Measurements from ENCODE around the gene CCDC106.
A peak's percentile ranks its signal among the peaks of the same experiment; 100 is the strongest.

The CCDC106 gene

DNA sequence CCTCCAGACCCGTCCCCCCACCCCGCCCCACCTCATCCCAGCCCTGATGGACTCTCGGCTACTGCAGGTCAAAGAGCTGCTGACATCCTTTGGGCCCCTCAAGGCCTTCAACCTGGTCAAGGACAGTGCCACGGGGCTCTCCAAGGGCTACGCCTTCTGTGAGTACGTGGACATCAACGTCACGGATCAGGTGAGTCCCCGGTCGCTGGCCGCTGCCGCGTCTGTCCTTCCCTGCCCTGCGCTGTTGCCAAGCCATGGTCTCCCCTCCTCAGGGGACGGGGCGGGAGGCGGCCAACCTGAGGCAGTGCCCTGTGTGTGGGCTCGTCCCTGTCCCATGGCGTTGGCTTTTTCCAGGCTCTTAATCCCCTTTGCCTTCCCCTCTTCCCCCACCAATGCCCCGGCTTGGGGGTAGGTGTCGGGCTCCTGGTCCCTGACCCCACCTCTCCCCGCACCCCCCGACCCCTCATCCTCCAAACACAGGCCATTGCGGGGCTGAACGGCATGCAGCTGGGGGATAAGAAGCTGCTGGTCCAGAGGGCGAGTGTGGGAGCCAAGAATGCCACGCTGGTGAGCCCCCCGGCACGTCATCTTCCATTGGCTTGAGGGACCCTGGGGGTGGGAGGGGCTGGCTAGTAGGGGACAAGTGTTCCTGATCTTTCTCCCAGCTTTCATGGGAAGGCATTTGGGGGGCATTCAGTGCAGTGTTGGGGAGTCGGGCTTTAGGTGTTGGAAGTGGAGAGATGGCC is 20.8 kb downstream of the CCDC106 start:
- no peak for DNase-seq (ENCODE audit: low read depth, low spot score)

DNA sequence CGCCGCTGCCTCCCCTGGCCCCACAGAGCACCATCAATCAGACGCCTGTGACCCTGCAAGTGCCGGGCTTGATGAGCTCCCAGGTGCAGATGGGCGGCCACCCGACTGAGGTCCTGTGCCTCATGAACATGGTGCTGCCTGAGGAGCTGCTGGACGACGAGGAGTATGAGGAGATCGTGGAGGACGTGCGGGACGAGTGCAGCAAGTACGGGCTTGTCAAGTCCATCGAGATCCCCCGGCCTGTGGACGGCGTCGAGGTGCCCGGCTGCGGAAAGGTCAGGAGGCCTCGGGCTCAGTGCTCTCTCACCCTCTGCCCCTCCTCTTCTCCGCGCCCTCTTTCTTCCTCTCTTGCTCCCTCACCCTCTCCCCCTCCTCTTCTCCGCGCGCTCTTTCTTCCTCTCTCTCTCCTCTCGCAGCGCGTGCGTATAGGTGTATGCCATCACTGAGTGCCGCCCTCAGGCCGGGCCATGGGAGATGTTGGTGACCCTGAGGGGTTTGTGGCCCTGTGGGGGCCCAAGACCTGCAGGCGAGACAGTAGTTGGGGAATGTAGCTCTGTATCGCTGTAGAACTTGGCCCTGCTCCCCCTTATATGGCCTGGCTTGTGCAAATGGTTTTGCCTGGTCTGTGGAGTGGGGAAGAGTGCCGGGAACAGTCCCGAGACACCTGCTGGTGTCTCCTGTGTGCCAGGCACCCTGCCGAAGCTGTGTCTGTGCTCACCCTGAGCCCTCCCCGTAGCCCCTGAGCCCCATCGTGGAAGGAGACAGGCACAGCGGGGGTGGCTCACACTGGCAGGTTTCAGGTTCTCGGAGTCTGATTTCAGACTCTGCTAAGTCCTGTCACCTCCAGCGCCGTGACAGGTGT is 21.6 kb downstream of the CCDC106 start:
- DNase-seq (ENCODE audit: low read depth, low spot score) = no peak

DNA sequence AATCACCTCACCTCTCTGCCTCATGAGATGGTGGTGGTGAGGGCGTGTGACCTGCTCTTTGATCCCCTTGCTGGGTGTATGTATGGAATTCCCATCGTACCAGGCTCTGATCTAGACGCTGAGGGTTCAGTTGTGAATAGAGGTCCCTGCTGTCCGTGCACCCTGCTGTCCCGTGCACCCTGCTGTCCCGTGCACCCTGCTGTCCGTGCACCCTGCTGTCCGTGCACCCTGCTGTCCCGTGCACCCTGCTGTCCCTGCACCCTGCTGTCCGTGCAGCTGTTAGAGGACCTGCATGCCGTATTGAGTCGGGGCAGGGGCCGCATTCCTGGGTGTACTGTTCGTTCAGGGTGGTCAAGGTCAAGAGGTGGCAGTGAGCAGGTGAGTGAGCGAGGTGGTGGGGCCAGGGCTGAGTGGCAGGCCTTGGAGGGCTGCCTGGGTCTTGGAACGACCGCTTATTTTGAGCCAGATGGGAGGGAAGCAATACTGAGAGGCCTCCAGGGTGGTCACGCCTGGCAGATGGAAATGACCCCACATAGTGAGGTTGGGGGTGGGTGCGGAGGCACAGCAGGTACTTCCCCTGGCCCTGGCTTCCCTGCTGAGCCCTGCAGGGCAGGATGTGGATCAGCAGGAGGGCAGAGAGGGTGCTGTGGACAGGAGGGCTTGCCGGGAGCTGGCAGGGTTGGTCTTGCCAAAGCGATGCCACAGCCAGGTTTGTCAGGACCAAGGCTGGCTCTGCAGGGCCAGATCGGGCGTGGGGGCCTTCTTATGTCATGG is 22.5 kb downstream of the CCDC106 start:
- no peak for DNase-seq (ENCODE audit: low read depth, low spot score)

DNA sequence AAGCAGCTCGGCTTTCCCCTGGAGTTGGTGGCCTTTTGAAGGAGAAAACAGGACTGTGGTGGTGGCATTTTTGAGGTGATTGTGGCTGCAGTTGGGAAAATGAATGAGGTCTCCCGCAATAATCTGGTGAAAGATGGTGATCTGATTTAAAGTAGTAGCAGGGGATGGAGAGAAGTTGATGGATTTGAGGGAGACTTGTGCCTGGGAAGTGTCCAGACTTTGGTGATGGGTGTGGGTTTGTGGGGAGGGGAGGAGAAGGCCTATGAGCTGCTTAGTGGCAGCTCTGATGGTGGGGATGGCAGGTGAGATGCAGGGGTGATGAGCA is 23.0 kb downstream of the CCDC106 start:
- DNase-seq (ENCODE audit: low read depth, low spot score) = no peak

DNA sequence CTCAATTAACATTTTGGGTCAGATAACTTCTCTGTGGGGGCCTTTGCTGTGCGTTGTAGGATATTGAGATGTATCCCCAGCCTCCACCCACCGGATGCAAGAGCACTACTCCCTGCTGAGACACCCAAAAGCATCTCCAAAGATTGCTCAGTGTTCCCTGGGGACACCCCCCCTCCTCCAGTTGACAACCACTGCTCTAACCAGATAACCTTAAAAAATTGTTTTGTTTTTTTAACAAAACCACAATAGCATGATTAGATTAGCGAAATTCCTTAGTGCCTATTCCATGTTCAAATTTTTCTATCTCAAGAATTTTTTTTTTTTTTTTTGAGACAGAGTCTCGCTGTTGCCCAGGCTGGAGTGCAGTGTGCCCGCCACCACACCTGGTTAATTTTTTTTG is 24.4 kb downstream of the CCDC106 start:
- no peak for DNase-seq (ENCODE audit: low read depth, low spot score)

DNA sequence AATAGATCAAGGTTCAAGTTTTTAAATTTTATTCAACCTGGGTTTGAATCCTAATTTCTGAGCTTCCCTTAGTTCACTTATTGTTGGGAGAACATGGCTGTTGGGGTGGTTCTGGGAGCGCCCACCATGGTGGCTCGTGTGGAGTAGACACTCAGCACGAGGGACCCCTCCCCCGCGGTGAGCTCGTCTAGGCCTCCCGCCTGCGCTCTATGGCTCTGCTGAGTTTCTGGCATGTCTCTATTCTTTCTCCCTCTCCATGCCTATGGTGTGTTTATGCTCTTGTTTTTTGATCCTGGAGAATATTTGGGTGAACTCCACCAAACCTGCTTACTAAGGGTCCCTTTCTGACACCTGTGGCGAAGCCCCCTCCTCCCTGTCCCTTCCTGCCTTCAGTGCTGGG is 25.5 kb downstream of the CCDC106 start:
- DNase-seq (ENCODE audit: low read depth, low spot score) = no peak

DNA sequence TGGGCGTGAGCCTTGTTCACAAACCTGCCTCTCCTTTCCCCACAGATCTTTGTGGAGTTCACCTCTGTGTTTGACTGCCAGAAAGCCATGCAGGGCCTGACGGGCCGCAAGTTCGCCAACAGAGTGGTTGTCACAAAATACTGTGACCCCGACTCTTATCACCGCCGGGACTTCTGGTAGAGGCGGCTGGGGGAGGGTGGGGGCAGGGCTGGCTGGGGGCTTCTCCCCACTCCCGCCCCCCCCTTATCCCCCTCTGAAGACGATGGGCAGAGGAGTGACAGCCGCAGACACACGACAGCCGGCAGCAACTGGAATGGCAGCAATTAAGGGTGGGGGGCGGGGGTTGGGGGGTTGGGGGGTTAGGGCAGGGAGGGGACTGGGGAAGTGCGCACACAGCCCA is 25.9 kb downstream of the CCDC106 start:
- no peak for DNase-seq (ENCODE audit: low read depth, low spot score)

DNA sequence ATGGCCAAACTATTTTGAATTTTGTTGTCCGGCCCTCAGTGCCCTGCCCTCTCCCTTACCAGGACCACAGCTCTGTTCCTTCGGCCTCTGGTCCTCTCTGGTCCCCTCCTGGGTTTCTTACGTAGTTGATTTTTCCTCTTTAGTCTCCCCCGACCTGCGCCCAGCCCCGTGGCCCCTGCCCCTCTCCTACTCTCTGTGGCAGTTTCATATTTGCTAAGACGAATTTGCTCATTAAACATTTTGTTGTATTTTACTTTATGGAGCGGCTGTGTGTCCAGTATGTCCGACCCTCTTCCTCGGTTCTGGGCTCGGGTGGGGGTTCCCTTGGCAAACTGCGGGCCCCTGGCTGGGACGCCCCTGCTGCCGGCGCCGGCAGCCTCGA is 26.4 kb downstream of the CCDC106 start:
- peak; percentile 25 for DNase-seq (ENCODE audit: low read depth, low spot score)

DNA sequence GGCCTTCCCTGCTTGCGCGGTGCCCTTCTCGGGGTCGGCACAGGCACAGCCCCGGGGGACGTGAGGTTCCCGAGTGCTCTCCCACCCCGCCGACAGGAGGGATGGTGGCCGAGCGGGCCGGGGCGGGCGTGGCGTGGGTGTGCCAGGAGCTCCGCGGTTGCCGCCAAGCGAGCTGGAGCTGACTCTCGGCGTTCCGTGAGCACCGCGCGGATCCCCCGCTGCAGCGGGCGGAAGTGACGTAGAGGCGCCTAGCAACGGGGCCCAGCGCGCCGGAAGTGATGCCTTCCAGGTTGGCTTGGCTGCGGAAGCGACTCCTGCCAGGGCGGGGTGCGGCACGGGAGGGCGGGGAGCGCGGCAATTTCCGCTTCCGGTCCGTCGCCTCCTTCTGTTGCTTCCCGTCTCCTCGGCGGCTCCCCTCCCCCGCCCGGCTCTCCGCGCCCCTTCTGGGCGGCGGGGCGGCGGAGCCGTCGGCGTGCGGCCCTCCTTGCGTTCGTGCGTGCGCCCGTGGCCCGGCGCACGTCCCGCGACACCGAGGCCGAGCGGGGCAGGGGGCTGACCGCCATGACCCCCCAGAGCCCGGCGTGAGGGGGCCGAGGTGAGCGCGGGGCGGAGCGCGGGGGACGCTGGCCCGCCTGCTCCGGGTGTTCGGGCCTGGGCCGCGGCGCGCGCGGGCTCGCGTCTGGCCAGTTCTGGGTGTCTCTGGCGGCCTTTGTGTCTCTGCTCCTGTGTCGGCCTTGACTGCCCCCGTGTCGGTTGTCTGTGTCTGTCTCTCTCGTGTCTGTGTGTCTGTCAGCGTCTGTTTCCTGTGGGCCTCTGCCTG is 27.0 kb downstream of the CCDC106 start, which contains the start of gene EPN1:
Gene EPN1 (plus strand): TSS at position 386 of the 820 bp plus-strand sequence. CDS start 3,402 bp downstream, outside the sequence.
- DNase-seq (ENCODE audit: low read depth, low spot score) = peak; percentile 98

DNA sequence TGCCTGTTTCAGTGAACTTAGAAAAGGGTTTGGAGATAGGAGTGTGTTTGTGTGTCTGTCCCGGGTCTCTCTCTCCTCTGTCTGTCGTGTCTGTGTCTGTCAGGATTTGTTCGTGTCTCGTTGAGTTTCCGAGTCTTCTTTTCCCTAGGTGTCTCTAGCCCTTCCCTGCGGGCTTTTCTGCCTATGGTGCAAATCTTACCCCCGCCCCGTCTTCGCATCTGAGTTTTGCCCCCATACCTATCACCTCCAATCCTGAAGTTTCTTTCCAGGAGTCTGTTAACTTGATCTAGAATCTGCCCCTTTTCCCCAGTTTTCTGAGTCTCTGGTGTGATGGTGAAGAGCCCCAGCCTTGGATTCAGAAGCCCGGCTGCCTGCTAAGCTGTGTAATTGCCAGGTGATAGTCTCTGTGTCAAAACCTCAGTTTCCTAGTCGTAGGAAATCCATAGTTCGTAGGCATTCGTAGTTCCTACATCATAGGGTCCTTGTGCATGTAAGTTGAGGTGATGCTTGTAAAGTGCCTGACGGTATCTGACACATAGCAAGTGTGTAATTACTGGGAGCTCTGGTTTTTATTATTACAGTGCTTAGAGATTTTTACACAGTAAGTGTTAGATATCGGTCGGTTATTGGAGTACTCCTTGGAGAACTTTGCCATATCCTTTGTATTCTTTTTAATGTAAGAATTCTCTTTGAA is 27.8 kb downstream of the CCDC106 start:
- no peak for DNase-seq (ENCODE audit: low read depth, low spot score)

DNA sequence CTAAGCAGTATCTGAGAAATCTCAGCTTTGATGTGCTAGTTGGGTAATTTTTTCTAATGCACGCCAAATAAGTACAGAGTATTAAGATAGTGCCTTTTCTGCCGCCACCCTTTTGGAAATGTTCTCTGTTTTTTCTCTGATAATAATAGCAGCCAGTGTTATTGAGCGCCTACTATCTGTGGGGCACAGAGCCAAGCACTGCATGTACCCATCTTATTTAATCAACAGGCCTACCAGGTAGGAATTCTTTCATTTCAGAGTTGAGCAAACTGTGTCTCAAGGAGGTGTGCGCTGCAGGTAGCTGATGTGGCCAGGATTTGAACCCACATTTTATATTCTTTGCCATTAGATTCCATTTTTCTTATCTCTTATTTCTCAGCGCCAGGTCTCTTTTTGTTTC is 28.4 kb downstream of the CCDC106 start:
- no peak for DNase-seq (ENCODE audit: low read depth, low spot score)

DNA sequence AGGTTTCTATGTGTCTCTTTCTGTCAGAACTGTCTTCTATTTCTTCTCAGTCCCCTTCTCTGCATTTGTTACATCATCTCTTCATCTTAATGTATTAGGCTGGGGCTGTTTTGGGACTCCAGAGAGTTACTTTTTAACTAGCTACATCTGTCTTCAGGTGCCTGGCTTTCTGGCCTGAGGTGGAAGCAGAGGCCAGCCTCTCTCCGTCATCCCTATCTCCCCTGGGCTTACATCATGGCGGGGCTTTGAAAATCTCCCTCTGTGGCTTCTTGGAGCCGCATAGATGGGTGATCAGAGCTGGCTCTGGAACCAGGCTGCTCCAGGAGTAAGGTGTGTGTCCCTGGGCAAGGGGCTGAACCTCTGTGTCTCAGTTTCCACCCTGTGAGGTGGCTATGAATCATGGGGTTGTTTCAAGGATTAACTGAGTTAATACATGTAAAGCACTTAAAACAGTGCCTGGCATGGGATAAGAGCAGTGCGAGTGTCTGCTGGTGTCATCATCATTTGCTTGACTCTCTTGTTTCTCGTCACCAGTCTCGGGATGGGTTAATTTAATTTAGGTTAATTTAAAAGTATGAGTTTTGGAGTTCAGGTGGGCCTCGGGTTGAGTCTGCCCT is 29.0 kb downstream of the CCDC106 start:
- DNase-seq (ENCODE audit: low read depth, low spot score) = no peak

DNA sequence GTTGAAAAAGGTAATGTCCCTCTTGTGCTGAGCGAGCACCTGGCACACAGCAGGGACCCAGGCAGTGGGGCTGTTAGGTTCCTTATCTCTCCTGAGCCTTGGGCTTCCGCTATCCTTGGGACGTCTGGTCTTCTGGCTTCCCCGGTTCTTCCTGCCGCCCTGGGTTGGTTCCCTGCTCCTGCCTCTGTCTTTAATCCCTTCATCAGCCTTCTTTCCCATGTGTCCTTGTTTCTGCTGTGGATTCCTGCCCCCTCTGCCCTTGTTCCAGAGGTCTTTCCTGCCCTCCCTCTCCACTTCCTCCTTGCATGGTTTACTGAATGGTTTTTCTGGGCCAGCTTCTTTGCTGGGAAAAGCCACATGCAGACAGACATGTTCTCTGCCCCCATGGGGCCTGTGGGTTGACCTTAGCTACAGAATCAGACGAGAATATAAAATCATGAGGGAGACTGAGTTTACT is 29.6 kb downstream of the CCDC106 start:
- DNase-seq (ENCODE audit: low read depth, low spot score) = peak; percentile 37

DNA sequence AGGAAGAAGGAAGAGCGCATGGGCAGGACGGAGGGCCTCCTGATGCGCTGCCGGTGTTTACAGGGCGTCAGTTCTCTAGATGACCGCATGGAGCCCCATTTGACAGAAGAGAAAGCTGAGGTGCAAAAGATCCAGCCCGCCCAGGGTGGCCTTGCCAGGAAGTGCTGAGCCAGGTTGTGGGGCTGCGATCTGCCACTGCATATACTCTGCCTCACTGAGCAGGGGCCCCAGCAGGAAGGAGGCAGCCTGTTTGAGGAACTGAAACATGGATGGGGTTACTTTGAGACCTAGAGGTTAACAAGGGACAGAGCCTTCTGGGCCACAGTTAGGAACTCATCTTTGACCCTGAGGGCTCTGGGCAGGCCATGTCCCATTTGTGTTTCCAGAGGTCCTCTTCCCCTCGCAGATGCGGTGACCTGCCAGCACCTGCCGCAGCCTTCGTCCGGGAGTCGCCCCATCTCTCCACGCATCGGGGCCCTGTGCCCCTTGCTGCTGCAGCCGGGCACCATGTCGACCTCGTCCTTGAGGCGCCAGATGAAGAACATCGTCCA is 30.2 kb downstream of the CCDC106 start:
- DNase-seq (ENCODE audit: low read depth, low spot score) = no peak

DNA sequence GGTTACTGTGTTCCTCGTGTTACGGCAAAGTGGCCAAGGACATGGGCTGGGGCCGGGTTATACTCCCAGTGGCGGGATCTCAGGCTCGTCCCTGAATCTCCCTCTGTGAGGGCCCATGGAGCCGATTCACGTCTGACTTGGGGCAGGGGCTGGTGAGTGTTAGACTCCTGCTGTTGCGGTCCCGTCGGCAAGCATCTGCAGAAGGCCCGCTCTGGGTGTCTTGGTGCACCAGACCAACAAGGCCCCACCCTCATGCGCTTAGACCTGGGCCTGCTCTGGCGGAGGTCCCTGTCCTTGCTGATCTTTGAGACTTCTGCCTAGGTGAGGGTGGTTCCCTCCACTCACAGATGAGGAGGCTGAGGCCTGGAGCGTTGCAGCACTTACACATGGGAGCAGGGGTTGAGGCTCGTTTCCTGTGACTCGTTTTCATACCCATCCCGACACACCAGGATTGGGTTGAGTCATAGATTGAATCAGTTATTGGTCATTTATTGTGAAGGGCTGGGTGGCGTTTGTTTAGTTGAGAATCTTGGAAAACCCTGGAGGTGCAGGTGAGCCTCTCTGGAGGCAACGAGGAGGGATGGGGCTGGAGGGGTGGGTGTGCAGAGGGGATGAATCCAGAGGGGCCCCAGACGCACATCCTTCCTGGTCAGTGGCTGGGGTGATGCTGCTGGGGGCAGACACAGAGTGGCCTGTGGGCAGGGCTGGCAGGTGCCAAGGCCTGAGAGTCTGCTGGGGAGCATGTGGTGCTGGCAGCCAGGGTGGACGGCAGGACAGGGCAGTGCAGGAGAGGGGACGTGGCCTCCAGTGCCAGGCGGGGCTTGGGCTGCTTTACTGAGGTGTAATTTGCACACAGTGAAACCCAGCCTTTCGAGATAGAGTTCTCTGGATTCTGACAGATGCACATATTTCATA is 31.6 kb downstream of the CCDC106 start:
- DNase-seq (ENCODE audit: low read depth, low spot score) = no peak

DNA sequence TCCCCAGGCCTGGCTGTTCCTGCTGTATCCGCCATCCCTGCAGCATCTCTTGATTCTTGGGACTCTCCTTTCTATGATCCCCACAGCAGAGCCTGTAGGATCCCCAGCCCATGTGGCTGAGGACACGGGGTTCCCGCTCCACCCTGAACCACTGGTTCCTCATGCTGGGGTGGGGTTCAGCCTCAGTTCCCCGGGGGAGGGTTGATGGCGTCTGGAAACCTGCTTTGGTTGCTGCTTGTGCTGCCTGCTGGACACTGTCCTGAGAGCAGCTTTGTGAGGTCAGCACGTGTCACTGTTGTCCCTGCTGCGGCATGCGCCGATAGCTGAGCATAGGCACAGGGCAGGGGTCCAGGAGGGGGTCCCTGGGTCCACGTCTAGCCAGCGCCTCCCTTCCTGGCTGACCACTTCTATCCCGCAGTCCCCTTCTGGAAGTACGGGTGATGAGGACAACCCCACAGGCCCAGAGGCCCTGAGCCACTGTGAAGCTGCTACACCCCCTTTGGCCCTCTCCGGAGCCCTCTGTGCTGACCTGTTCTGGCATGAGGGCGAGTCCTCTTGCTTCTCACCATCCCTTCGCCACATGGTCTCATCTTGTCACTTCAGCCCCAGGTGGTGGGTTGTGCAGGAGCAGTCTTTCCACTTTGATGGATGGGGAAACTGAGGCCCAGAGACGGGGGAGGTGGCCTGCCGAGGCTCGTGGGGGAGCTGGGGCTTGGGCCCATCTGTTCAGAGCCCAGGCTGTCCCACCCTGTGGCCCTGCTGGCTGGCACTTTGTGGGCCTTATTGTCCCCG is 32.5 kb downstream of the CCDC106 start:
- no peak for DNase-seq (ENCODE audit: low read depth, low spot score)

DNA sequence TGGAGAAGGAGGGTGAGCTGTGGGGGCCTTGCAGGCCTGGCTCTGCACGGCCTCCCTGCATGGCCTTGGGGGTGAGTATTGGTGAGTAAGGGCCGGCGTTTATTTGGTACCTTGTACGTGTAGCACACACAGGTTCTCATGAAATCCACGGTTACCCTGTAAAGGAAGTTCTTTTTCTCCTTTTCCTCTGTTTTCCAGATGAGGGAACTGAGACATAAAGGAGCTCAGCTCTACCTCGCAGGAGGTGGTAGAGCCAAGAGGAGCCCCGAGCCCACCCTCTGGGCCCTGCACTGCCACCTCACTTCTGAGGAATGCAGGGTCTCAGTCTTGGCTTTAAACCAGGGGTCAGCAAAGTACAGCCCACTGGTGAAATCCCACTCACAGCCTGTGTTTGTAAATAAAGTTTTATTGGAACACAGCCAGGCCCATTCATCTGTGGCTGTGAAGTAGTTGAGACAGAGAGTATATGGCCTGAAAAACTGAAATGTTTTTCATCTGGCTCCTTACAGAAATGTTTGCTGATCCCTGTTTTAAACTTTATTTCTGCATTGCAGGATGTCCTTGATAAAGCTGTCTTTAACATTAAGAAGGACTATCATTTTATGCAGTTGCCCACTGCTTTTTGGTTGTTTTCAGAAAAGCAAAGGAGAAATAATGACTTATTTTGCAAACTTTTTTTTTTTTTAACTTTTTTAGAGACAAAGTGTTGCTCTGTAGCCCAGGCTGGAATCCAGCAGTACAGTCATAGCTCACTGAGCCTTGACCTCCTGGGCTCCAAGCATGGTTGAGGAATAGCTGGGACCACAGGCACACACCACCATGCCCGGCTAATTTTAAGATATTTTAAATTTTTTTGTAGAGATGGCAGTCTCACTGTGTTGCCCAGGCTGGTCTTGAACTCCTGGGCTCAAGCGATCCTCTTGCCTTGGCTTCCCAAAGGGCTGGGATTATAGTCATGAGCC is 33.4 kb downstream of the CCDC106 start:
- DNase-seq (ENCODE audit: low read depth, low spot score) = no peak
